Mesodermal cell (in vitro differentiated cells): ENCODE data around the gene POLR1D. TPM values are rescaled to one million over a fixed set of nuclear protein-coding genes. Genes with fewer than 3 reads are reported as not detected.

Experiments used
- H3K27ac ChIP-seq: 2 replicates; pipeline ENCODE4 v1.7.0; 2013; ENCODE audit warnings: mild to moderate bottlenecking, low read depth, low read length, moderate library complexity; ENCODE audit not compliant: severe bottlenecking
- H3K36me3 ChIP-seq: 2 replicates; pipeline ENCODE4 v1.7.1; 2013; ENCODE audit warnings: mild to moderate bottlenecking, low read length, moderate library complexity; ENCODE audit not compliant: control insufficient read depth, insufficient read depth
- H3K4me1 ChIP-seq: one replicate; pipeline ENCODE4 v1.7.1; 2013; ENCODE audit warnings: mild to moderate bottlenecking, low read length; ENCODE audit not compliant: insufficient read depth, control insufficient read depth, poor library complexity, severe bottlenecking
- H3K4me3 ChIP-seq: 2 replicates; pipeline ENCODE4 v1.7.0; 2013; ENCODE audit warnings: low read length, control low read depth, mild to moderate bottlenecking; ENCODE audit not compliant: insufficient read depth, poor library complexity, severe bottlenecking; ENCODE audit errors: extremely low read depth
- H3K9me3 ChIP-seq: 2 replicates; pipeline ENCODE4 v1.7.1; 2013; ENCODE audit warnings: mild to moderate bottlenecking, low read length, moderate library complexity; ENCODE audit not compliant: control insufficient read depth
- WGBS, 2 experiments: methylation state at CpG; one replicate each; pipeline ENCODE4 v1.1.5; 2013; ENCODE audit warnings: missing lambda C conversion rate in 2 of 2; ENCODE audit not compliant: insufficient coverage in 2 of 2; 5-methylcytosine and 5-hydroxymethylcytosine counted together
- polyA plus RNA-seq, 2 experiments: library from polyadenylated mRNA; stranded (reverse); fragments of 50-300 nt; gene quantifications; one replicate each; pipeline ENCODE4 v1.2.3, GENCODE V29; 2013

Gene POLR1D
- polyA plus RNA-seq (2013, experiment 1 of 2), result 160 TPM
- polyA plus RNA-seq (2013, experiment 2 of 2), result 162 TPM

GRCh38 chr13:27621366-27622101 lies at the start of gene POLR1D:
Gene POLR1D (plus strand): TSS chr13:27621892. CDS start chr13:27621984, 92 bp downstream.
- peak within 1 kb of the TSS; percentile 82 for H3K4me3 ChIP-seq
- H3K4me1 ChIP-seq, result no peaks in the 10 kb centered on the region
- no peaks in the 10 kb centered on the region for H3K9me3 ChIP-seq
- peaks cover 29% of the 10 kb centered on the region for H3K36me3 ChIP-seq
- 0% methylated on average over 40 to 46 of the region's 71 CpGs for WGBS, 2 experiments
- H3K27ac ChIP-seq, result peak within 1 kb of the TSS; percentile 75

DNA sequence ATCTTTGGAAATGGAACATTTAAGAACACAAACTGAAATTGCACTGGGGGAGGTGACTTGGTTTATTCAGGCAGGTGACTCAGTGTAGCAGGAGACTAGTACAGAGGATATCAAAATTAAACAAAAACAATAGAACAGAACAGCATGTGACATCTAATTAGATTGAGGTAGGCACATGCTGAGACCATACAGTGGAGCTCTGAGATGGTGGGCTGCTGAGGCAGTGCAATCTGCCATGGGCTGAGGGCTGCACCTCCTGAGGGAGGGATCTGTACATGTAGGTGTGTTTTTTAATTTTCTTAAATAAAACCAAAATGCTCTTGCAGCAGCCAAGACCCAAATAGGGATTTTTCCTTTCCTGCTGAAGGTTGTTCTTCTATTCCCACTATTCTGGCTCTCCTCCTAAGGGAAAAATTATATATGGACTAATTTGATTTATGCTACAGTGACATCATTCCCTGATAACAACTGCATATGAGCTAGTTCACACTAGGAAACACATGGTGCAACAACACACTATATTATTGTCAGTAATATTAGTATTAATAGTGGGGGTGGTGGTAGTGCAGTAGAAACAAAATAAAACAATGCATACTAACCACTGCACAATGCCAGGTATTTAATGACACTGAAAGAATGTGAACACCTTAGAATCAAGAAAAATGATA lies 49.3 kb upstream of the POLR1D start:
- peaks cover 3% of the 10 kb centered on the region for H3K9me3 ChIP-seq
- H3K36me3 ChIP-seq, result peaks cover 8% of the 10 kb centered on the region
- H3K27ac ChIP-seq, result no peak overlapping the region
- peaks cover 9% of the 10 kb centered on the region for H3K4me1 ChIP-seq
- H3K4me3 ChIP-seq, result no peak overlapping the region

GRCh38 chr13:27573265-27573664 lies 48.4 kb upstream of the POLR1D start:
- Histone ChIP-seq H3K4me1 (peaks cover 10% of the 10 kb centered on the region), H3K9me3 (peaks cover 3% of the 10 kb centered on the region), H3K36me3 (peaks cover 4% of the 10 kb centered on the region), H3K27ac (peak overlapping the region; percentile 52), H3K4me3 (no peak overlapping the region)
- no CpG with 5 or more reads among the region's 2 CpGs for WGBS, 2 experiments

GRCh38 chr13:27574661-27575060 lies 47.0 kb upstream of the POLR1D start:
- Histone ChIP-seq H3K4me3 (no peak overlapping the region), H3K9me3 (peaks cover 3% of the 10 kb centered on the region), H3K27ac (no peak overlapping the region), H3K36me3 (no peaks in the 10 kb centered on the region), H3K4me1 (peaks cover 21% of the 10 kb centered on the region)
- WGBS, 2 experiments, result no CpG with 5 or more reads among the region's 1 CpG

GRCh38 chr13:27578121-27579030 lies 43.3 kb upstream of the POLR1D start:
- H3K27ac ChIP-seq, result no peak overlapping the region
- WGBS, 2 experiments, result 98 to 100% methylated on average over 1 to 6 of the region's 6 CpGs
- H3K36me3 ChIP-seq, result no peaks in the 10 kb centered on the region
- peaks cover 3% of the 10 kb centered on the region for H3K9me3 ChIP-seq
- H3K4me1 ChIP-seq, result peaks cover 16% of the 10 kb centered on the region
- no peak overlapping the region for H3K4me3 ChIP-seq

GRCh38 chr13:27583645-27584044 lies 38.0 kb upstream of the POLR1D start:
- H3K36me3 ChIP-seq, result no peaks in the 10 kb centered on the region
- H3K27ac ChIP-seq, result no peak overlapping the region
- peaks cover 7% of the 10 kb centered on the region for H3K4me1 ChIP-seq
- H3K4me3 ChIP-seq, result no peak overlapping the region
- WGBS, 2 experiments, result 96 to 100% methylated on average over 2 of the region's 4 CpGs
- no peaks in the 10 kb centered on the region for H3K9me3 ChIP-seq

GRCh38 chr13:27587095-27587746 lies 34.5 kb upstream of the POLR1D start:
- Histone ChIP-seq H3K36me3 (no peaks in the 10 kb centered on the region), H3K9me3 (no peaks in the 10 kb centered on the region), H3K27ac (no peak overlapping the region), H3K4me1 (no peaks in the 10 kb centered on the region), H3K4me3 (no peak overlapping the region)
- WGBS, 2 experiments, result 86 to 94% methylated on average over 2 to 3 of the region's 5 CpGs

- no peak overlapping the region for H3K4me3 ChIP-seq
- H3K27ac ChIP-seq, result no peak overlapping the region
- 83 to 88% methylated on average over 1 of the region's 1 CpG for WGBS, 2 experiments
- H3K4me1 ChIP-seq, result no peaks in the 10 kb centered on the region
- no peaks in the 10 kb centered on the region for H3K36me3 ChIP-seq
- H3K9me3 ChIP-seq, result no peaks in the 10 kb centered on the region
Observed at GRCh38 chr13:27588405-27588804, 33.3 kb upstream of the POLR1D start.

- Histone ChIP-seq H3K9me3 (no peaks in the 10 kb centered on the region), H3K36me3 (no peaks in the 10 kb centered on the region), H3K27ac (no peak overlapping the region), H3K4me1 (peaks cover 1% of the 10 kb centered on the region), H3K4me3 (no peak overlapping the region)
Observed at GRCh38 chr13:27592865-27593264, 28.8 kb upstream of the POLR1D start.

DNA sequence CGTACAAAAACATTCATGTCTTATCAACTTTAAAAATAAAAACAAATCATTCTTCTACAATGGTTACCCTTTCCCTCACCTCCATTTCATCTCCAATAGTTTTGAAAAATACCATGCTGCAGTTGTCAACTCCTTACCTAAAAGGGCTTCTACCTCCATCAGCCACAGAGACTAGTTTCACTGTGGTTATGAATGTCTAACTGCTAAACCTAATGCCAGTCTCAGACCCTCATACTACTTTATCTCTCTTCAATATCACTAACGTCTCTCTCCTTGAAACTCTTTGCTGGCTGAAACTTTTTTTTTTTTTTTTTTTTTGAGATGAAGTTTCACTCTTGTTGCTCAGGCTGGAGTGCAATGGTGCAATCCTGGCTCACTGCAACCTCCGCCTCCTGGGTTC lies 28.4 kb upstream of the POLR1D start:
- no peaks in the 10 kb centered on the region for H3K9me3 ChIP-seq
- H3K4me3 ChIP-seq, result no peak overlapping the region
- no peaks in the 10 kb centered on the region for H3K36me3 ChIP-seq
- 100% methylated on average over 1 of the region's 3 CpGs for WGBS, 2 experiments
- peaks cover 4% of the 10 kb centered on the region for H3K4me1 ChIP-seq
- no peak overlapping the region for H3K27ac ChIP-seq
